Mucosa of descending colon (tissue), 3 donors: ENCODE results near the gene PCED1B. TPM values are rescaled to one million over a fixed set of nuclear protein-coding genes. Genes with fewer than 3 reads are reported as not detected.
A peak's percentile ranks its signal among the peaks of the same experiment; 100 is the strongest.

ENCODE experiments used
- ATAC-seq: fragments of 200-7000 bp; cut with Tn5 transposase; one replicate; pipeline ENCODE4 v1.9.1; 2020; ENCODE audit warnings: mild to moderate bottlenecking, moderate library complexity
- DNase-seq, 3 donors: peaks; one replicate each; pipeline ENCODE4 v3.0.0-alpha.2; 2020
- H3K36me3 ChIP-seq: fragments of 200-600 bp; one replicate; pipeline ENCODE4 v1.8.0; 2021; ENCODE audit warnings: low read depth, mild to moderate bottlenecking
- H3K4me1 ChIP-seq: fragments of 200-600 bp; one replicate; pipeline ENCODE4 v1.8.0; 2021; ENCODE audit warnings: low read depth, mild to moderate bottlenecking
- H3K4me3 ChIP-seq: fragments of 200-600 bp; one replicate; pipeline ENCODE4 v1.8.0; 2021; ENCODE audit warnings: mild to moderate bottlenecking
- H3K9me3 ChIP-seq: fragments of 200-600 bp; one replicate; pipeline ENCODE4 v1.8.0; 2021; ENCODE audit warnings: mild to moderate bottlenecking
- CTCF ChIP-seq: fragments of 200-600 bp; IDR thresholded peaks from one replicate; pipeline ENCODE4 v1.8.0; 2022; ENCODE audit warnings: antibody characterized with exemption, mild to moderate bottlenecking
- intact Hi-C, 2 donors: fragments of 100-400 bp; cut with DNase I in 1 of 2; cut with micrococcal nuclease in 1 of 2; formaldehyde crosslinking; loops; one replicate each; pipeline versions ENCODE4 v1.11.0 to v1.11.1; 2022; cut with DNase I, micrococcal nuclease
- total RNA-seq, 3 donors: library from RNA; stranded (reverse); fragmentation: NEBNext Ultra II Directional in 2 of 3; extraction: Animal tissue kit (Norgen Biotek cat#: 25700) in 2 of 3; gene quantifications; one replicate each; pipeline versions ENCODE4 v1.2.1 to v1.2.4, GENCODE V29; 2021 to 2023
- donor health status: DM: no; HTN: no; CAD: no; lungs with moderate emphysema.
- donor health status: DM: no; HTN: no; CAD: no.
- donor health status: DM: no; HTN: yes; CAD: no.

The PCED1B gene
- total RNA-seq, 3 donors from 2014 or later: 2.2 to 4.7 (median 2.9) TPM

- DNase-seq (no peak), ATAC-seq (no peak)
- Histone ChIP-seq H3K4me3 (no peak overlapping the region), H3K4me1 (no peaks in the 10 kb centered on the region), H3K36me3 (no peaks in the 10 kb centered on the region), H3K9me3 (no peaks in the 10 kb centered on the region)
- intact Hi-C loops: no loop called here
- TF ChIP-seq CTCF: no peak
Measured at GRCh38 chr12:47244835-47245234, 165.4 kb downstream of the PCED1B start.

DNA sequence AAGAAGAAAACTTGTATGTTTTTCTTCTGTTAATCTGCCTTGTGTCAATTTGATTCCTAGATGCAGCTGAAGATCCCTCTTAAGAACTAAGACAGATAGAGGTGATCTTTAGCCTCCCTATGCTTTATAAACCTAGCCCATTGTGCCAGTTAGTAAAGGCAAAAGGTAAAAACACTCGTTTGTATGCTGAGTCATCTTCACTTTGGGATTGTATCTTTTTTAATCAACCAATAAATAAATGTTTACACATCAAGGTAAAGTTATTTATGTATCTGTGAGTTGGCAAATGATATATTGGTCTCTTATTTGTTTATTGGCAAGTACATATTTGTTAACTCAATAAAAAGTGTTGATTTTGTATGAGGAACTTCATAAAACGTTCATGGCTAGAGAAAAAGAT lies 166.2 kb downstream of the PCED1B start:
- no peak for ATAC-seq
- no peaks in the 10 kb centered on the region for H3K36me3 ChIP-seq
- no peak overlapping the region for H3K4me3 ChIP-seq
- no peak for DNase-seq
- no peak for TF ChIP-seq CTCF
- intact Hi-C loops: no loop called here
- H3K4me1 ChIP-seq: no peaks in the 10 kb centered on the region
- no peaks in the 10 kb centered on the region for H3K9me3 ChIP-seq

GRCh38 chr12:47247418-47247817 lies 168.0 kb downstream of the PCED1B start:
- no peaks in the 10 kb centered on the region for H3K4me1 ChIP-seq
- H3K9me3 ChIP-seq: no peaks in the 10 kb centered on the region
- ATAC-seq (peak; percentile 39), DNase-seq (peak in 1 of 3 donors; percentile 41)
- no peaks in the 10 kb centered on the region for H3K36me3 ChIP-seq
- TF ChIP-seq CTCF: no peak
- intact Hi-C loops: no loop called here
- H3K4me3 ChIP-seq: no peak overlapping the region

DNA sequence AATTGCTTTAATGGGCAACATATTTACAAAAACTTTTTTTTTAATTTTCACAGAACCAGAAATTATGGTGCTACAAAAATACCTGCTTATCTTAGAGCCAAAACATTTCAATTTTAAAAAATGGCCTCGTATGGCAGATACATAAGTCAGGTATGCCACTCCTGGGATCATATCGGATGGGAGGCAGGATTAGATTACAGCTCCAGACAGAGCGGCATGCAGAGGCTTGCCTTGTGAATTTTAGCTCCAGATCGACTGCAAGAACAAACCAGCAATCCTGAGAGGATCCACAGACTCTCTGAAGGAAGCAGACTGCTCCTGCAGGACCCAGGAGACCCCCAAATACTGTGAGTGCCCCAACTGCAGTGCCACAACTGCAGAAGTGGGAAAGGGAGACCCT lies 169.7 kb downstream of the PCED1B start:
- Histone ChIP-seq H3K4me3 (no peak overlapping the region), H3K9me3 (no peaks in the 10 kb centered on the region), H3K4me1 (no peaks in the 10 kb centered on the region), H3K36me3 (no peaks in the 10 kb centered on the region)
- intact Hi-C loops: no loop called here
- no peak for TF ChIP-seq CTCF
- no peak for DNase-seq
- no peak for ATAC-seq

GRCh38 chr12:47249719-47250357 lies 170.4 kb downstream of the PCED1B start:
- Histone ChIP-seq H3K4me1 (no peaks in the 10 kb centered on the region), H3K9me3 (no peaks in the 10 kb centered on the region), H3K4me3 (no peak overlapping the region), H3K36me3 (no peaks in the 10 kb centered on the region)
- intact Hi-C loops: no loop called here
- ATAC-seq: no peak
- no peak for TF ChIP-seq CTCF
- no peak for DNase-seq

GRCh38 chr12:47251919-47252318 lies 172.5 kb downstream of the PCED1B start:
- ATAC-seq (no peak), DNase-seq (no peak)
- TF ChIP-seq CTCF: no peak
- Histone ChIP-seq H3K4me3 (no peak overlapping the region), H3K4me1 (no peaks in the 10 kb centered on the region), H3K9me3 (no peaks in the 10 kb centered on the region), H3K36me3 (no peaks in the 10 kb centered on the region)
- intact Hi-C loops: no loop called here
